ENCODE measurements around the gene FBXW4. TPM values are rescaled to one million over a fixed set of nuclear protein-coding genes. Genes with fewer than 3 reads are reported as not detected.

FBXW4 gene
- total and polyA plus RNA-seq, 9 of the 15 experiments (the other 6 are each of a cell fraction or from before 2014, with no cell fraction given): 1.0 to 10.6 (median 5.4) TPM

DNA sequence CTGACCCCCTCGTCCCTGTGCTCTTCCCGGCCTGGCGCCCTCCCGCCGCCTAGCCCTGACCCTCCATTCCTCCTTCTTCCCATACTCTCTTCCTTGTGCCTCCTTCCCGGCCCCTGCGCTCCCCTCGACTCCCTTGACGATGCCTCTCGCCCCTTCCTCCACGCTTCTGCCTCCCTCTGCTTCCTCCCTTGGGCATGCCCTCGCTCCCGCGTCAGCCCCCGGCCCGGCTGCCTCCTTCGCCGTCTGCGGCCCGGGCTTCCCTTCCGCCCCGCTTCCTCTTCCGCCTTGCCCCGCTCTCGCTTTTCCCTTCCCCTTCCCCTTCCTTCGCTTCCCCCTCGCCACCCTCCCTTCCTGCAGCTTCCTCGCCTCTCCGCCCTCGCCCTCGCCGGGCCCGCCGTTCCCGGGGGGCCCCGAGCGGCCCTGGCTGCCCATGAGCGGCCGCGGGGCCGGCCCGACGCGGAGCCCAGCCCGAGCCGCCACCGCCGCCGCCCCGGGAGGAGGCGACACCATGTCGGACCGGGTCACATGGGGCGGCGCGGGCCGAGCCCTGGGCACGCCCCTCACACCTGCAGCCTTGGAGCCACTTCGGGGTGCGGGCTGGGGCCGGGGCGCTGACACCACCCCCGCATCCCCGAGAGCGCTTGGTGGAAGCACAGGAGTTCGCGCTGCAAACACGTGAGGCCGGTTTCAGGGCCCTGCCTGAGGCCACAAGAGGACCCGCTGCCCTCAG lies at the start of gene FBXW4 (continued):
- TF ChIP-seq FOXJ3 (CRISPR knock-in tag; IDR thresholded peaks at IDR 0.05) (no peak), RBFOX2 (IDR thresholded peaks at IDR 0.05; ENCODE audit: low read depth, low read length) (peak; percentile 75), OTX1 (CRISPR knock-in tag; IDR thresholded peaks at IDR 0.05) (peak; percentile 85), NCOA4 (IDR thresholded peaks at IDR 0.05; ENCODE audit: partially characterized antibody) (no peak), SAP30 (IDR thresholded peaks at IDR 0.05; ENCODE audit: borderline replicate concordance, insufficient read depth, low read depth, low read length, poor library complexity, severe bottlenecking) (peak; percentile 44), SMAD2 (IDR thresholded peaks at IDR 0.05; ENCODE audit: low read depth, low read length) (no peak), YBX1 (IDR thresholded peaks at IDR 0.05) (no peak), SUPT5H (IDR thresholded peaks at IDR 0.05) (peak; percentile 66), ZNF316 (IDR thresholded peaks at IDR 0.05) (peak; percentile 87), HNRNPUL1 (IDR thresholded peaks at IDR 0.05; ENCODE audit: low read length) (no peak), TAF1 (IDR thresholded peaks at IDR 0.05; ENCODE audit: control insufficient read depth, extremely low read depth, insufficient read depth, low read length, severe bottlenecking) (peak; percentile 27), ARID3B (CRISPR knock-in tag; IDR thresholded peaks at IDR 0.05; ENCODE audit: borderline replicate concordance) (no peak), ELF1 (tag; IDR thresholded peaks at IDR 0.05) (peak; percentile 69), PHF20 (IDR thresholded peaks at IDR 0.05; ENCODE audit: partially characterized antibody) (peak; percentile 11), TCF15 (CRISPR knock-in tag; IDR thresholded peaks at IDR 0.05) (no peak), GABPA (tag; conservative IDR thresholded peaks at IDR 0.05; ENCODE audit: low read depth) (peak; percentile 72), CCNT2 (IDR thresholded peaks at IDR 0.05; ENCODE audit: borderline replicate concordance, extremely low read depth, insufficient read length, low read depth, low read length) (peak; percentile 58), ZNF830 (CRISPR knock-in tag; IDR thresholded peaks at IDR 0.05) (no peak), GATAD2B (IDR thresholded peaks at IDR 0.05; ENCODE audit: borderline replicate concordance) (peak; percentile 63; the same call in 1 of the 2 replicates)
- TF ChIP-seq, protein P1, sequence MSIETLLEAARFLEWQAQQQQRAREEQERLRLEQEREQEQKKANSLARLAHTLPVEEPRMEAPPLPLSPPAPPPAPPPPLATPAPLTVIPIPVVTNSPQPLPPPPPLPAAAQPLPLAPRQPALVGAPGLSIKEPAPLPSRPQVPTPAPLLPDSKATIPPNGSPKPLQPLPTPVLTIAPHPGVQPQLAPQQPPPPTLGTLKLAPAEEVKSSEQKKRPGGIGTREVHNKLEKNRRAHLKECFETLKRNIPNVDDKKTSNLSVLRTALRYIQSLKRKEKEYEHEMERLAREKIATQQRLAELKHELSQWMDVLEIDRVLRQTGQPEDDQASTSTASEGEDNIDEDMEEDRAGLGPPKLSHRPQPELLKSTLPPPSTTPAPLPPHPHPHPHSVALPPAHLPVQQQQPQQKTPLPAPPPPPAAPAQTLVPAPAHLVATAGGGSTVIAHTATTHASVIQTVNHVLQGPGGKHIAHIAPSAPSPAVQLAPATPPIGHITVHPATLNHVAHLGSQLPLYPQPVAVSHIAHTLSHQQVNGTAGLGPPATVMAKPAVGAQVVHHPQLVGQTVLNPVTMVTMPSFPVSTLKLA (conservative IDR thresholded peaks at IDR 0.05): peak in 1 of 2 experiments; percentile 46; a peak in 3 of 4 replicates
- TF ChIP-seq, protein P2, sequence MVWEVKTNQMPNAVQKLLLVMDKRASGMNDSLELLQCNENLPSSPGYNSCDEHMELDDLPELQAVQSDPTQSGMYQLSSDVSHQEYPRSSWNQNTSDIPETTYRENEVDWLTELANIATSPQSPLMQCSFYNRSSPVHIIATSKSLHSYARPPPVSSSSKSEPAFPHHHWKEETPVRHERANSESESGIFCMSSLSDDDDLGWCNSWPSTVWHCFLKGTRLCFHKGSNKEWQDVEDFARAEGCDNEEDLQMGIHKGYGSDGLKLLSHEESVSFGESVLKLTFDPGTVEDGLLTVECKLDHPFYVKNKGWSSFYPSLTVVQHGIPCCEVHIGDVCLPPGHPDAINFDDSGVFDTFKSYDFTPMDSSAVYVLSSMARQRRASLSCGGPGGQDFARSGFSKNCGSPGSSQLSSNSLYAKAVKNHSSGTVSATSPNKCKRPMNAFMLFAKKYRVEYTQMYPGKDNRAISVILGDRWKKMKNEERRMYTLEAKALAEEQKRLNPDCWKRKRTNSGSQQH (CRISPR knock-in tag; IDR thresholded peaks at IDR 0.05): peak; percentile 75; the same call in 1 of the 2 replicates
- TF ChIP-seq, protein P3, sequence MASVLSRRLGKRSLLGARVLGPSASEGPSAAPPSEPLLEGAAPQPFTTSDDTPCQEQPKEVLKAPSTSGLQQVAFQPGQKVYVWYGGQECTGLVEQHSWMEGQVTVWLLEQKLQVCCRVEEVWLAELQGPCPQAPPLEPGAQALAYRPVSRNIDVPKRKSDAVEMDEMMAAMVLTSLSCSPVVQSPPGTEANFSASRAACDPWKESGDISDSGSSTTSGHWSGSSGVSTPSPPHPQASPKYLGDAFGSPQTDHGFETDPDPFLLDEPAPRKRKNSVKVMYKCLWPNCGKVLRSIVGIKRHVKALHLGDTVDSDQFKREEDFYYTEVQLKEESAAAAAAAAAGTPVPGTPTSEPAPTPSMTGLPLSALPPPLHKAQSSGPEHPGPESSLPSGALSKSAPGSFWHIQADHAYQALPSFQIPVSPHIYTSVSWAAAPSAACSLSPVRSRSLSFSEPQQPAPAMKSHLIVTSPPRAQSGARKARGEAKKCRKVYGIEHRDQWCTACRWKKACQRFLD (CRISPR knock-in tag; IDR thresholded peaks at IDR 0.05): 0 out of 2 replicates have a peak, but pooled peaks have one; percentile 54

Measured in K562 (cell line).